ENCODE measurements around the gene GALK1.

Gene GALK1

DNA sequence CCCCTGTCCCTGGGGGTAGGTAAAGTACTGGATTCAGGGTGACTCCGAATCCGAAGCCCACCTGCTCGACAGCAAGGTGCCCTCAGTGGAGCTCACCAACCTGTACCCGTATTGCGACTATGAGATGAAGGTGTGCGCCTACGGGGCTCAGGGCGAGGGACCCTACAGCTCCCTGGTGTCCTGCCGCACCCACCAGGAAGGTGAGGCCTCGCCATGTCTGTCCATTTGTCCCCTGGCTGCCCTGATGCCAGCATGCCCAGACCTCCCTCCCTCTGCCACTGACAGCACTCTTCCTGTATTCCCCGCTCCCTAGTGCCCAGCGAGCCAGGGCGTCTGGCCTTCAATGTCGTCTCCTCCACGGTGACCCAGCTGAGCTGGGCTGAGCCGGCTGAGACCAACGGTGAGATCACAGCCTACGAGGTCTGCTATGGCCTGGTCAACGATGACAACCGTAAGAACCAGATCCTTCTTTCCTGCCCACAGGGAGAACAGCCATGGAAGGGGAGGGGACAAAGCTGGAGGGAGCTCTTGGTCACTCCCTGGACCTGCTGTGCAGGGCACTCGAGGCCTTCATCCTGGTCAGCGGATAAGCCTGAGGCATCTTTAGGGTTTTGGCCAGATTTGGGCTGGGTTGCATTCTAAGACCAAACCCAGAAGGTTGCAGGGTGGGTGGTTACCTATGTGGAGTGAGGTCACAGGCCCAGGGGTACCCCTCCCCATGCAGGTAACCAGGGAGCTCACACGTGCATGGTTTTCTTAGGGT lies 14.2 kb downstream of the GALK1 start:
- DNase-seq (ENCODE audit: low read depth in 2 of 2): no peak

DNA sequence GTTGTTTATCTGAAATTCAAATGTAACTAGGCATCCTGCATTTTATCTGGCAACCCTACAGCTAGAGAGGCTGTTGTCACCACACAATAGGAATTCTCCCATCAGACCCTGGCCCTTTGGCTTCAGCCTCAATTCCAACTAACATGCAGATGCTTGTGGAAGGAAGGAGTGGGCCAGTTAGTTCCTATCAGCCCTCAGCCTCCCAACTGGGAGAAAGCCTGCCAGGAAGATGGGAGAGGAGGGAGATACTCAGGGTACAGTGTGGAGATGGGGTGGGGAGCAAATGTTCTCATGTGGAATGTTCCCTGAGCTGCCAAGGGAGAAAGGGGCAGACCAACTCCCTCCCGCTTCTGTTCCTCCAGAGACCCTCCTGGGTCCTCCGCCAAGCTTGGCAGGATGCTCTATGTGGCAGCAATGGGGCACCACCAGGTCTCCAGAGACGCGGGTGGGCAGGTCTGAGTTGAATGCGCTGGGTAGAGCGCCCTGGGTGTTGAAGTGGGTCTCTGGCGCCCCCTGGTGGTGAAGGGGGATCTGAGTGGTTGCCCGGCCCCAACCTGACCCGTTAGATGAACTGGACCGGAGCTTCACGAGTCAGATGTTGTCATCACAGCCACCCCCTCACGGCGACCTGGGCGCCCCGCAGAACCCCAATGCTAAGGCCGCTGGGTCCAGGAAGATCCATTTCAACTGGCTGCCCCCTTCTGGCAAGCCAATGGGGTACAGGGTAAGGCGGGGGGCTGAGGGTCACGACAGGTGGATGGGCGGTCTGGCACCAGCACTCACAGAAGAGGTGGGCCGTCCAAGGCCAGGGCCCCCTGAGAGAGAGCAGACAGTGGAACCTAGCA lies 15.2 kb downstream of the GALK1 start:
- DNase-seq (ENCODE audit: low read depth in 2 of 2): peak; percentile 85 to 86

DNA sequence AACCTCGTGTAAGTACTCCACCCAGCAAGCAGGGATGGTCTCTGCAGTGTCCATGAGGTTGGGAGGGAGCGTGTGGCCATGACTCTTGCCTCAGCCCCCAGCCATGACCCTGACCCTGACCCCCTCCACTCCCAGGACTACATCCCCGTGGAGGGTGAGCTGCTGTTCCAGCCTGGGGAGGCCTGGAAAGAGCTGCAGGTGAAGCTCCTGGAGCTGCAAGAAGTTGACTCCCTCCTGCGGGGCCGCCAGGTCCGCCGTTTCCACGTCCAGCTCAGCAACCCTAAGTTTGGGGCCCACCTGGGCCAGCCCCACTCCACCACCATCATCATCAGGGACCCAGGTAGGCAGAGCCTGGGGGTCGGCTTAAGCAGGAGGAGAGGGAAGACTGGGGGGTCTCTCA lies 16.3 kb downstream of the GALK1 start:
- DNase-seq (ENCODE audit: low read depth in 2 of 2): no peak

- no peak for DNase-seq (ENCODE audit: low read depth in 2 of 2)
Measured at GRCh38 chr17:75743625-75744206, 21.3 kb downstream of the GALK1 start.

GRCh38 chr17:75742337-75742736 lies 22.7 kb downstream of the GALK1 start:
- DNase-seq (ENCODE audit: low read depth in 2 of 2): no peak

DNA sequence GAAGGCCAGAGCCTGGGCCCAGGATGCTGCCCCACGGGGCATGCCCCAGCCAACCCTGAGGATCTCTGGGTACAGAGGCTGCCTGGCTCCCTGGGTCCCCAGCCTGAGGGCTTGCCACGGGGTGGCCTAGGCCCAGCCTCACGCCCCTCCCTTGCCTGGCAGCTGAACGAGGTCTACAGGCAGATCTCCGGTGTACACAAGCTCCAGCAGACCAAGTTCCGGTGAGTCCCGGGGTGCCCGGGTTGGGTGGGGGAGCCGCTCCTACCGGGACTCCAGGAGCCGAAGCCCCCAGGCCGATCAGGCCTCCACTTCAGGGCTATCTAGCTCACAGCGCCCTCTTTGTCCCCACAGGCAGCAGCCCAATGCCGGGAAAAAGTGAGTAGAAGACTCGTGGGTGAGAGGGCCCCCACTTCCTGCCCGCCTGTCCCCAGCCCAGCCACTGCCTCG lies 24.3 kb downstream of the GALK1 start:
- no peak for DNase-seq (ENCODE audit: low read depth in 2 of 2)

GRCh38 chr17:75740215-75740614 lies 24.8 kb downstream of the GALK1 start:
- DNase-seq (ENCODE audit: low read depth in 2 of 2): no peak

DNA sequence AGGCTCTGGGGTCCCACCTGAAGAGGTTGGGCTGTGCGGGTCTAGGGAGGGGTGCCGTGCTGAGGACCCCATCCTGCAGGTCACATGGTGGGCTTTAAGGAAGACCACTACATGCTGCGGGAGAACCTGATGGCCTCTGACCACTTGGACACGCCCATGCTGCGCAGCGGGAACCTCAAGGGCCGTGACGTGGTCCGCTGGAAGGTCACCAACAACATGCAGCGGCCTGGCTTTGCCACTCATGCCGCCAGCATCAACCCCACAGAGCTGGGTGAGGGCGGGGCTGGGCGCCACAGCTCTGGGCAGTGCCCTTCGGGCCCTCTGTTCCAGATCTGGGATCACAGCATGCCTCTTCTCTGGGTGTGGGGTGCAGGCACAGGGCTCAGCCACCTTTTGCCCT lies 25.2 kb downstream of the GALK1 start:
- no peak for DNase-seq (ENCODE audit: low read depth in 2 of 2)

DNA sequence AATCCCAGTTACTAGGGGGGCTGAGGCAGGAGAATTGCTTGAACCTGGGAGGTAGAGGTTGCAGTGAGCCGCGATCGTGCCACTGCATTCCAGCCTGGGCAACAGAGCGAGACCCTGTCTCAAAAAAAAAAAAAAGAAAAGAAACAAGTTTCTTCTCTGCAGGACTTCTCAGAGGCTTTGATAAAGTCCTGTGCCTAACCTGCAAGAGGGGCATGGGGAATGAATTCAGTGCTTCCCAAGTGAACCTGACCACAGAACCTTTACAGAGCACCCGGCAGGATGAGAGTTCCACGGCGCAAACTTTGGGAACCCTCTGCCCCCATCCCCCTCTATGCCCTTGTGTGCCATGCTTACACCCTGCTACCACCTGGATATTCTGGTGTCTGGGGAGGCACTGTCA lies 25.8 kb downstream of the GALK1 start:
- no peak for DNase-seq (ENCODE audit: low read depth in 2 of 2)

GRCh38 chr17:75738218-75738802 lies 26.7 kb downstream of the GALK1 start:
- peak in 1 of 2 donors; percentile 31 for DNase-seq (ENCODE audit: low read depth in 2 of 2)

GRCh38 chr17:75737133-75737962 lies 27.6 kb downstream of the GALK1 start:
- no peak for DNase-seq (ENCODE audit: low read depth in 2 of 2)

GRCh38 chr17:75736173-75736835 lies 28.7 kb downstream of the GALK1 start:
- DNase-seq (ENCODE audit: low read depth in 2 of 2): no peak

GRCh38 chr17:75734674-75735294 lies 30.2 kb downstream of the GALK1 start:
- DNase-seq (ENCODE audit: low read depth in 2 of 2): no peak

GRCh38 chr17:75733471-75733870 lies 31.5 kb downstream of the GALK1 start:
- DNase-seq (ENCODE audit: low read depth in 2 of 2): no peak

GRCh38 chr17:75731716-75732498 lies 33.1 kb downstream of the GALK1 start:
- DNase-seq (ENCODE audit: low read depth in 2 of 2): no peak

DNA sequence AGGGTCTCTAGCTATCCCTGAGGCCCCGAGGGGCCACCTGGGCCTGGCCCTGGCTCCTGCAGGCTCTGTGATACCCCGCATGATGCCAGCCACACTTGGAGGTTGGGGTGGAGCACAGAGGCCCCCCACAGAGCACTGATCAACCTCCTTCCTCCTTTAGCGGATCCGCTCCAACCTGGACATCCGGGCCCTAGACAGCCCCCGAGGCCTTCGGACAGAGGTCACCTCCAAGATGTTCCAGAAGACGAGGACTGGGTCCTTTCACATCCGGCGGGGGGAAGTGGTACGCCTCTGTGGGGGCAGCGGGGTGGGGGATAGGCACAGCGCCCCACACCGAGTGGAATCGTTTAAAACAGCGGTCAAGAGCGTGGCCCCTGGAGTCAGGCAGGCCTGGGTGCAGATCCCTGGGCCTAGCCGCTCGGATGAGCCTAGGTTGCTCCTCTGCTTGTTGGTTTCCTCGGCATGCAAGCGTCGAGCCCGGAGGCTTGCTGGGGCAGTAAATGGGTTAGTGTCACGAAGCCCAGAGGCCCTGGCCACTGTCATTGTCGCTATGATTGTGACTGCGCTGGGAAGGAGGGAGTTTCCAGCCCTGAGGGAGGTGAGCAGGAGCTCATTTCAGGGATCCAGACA lies 33.8 kb downstream of the GALK1 start:
- DNase-seq (ENCODE audit: low read depth in 2 of 2): no peak

DNA sequence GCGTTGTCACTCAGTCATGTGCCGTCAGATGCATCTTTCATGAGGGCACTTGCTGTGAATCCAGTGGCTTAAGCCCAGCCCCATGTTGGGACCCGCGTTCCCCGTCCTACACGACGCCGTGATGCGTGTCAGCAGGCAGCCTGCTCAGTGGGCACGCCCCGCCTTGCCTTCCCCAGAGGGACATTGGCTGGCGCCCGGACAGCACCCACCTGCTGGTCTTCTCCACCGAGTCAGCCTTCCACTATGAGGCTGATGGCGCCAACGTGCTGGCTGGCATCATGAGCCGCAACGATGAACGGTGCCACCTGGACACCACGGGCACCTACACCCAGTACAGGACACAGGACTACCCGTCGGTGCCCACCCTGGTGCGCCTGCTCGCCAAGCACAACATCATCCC lies 34.9 kb downstream of the GALK1 start:
- no peak for DNase-seq (ENCODE audit: low read depth in 2 of 2)

GRCh38 chr17:75729351-75729750 lies 35.6 kb downstream of the GALK1 start:
- no peak for DNase-seq (ENCODE audit: low read depth in 2 of 2)

DNA sequence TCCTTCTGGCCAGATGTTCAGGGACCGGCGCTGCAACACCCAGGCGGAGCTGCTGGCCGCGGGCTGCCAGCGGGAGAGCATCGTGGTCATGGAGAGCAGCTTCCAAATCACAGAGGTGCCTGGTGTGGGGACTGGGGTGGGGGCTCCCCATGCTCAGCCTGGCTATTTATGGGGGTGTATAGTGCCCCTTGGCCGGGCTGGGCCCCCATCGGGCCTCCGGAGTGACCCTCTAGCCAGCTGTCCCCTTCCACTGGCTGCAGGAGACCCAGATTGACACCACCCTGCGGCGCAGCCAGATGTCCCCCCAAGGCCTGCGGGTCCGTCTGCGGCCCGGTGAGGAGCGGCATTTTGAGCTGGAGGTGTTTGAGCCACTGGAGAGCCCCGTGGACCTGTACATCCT lies 37.6 kb downstream of the GALK1 start:
- no peak for DNase-seq (ENCODE audit: low read depth in 2 of 2)
